GM20431 (cell line): ENCODE data around the gene DNER.
"Not testable (repeated sequence)": the region's sequence is repeated elsewhere in the genome, so short reads cannot be mapped to it uniquely, and the experiment has no call there.

Source experiments
- in situ Hi-C: fragments of 300-500 bp; cut with MseI, MboI; formaldehyde crosslinking; loops from one replicate; pipeline ENCODE4 v1.15.0; 2020; ENCODE audit warnings: low sequenced_read_pairs; ENCODE audit not compliant: unreplicated experiment

DNER gene

GRCh38 chr2:229718057-229718456 lies 3.7 kb upstream of the DNER start:
- in situ Hi-C loops: no loop called here

DNA sequence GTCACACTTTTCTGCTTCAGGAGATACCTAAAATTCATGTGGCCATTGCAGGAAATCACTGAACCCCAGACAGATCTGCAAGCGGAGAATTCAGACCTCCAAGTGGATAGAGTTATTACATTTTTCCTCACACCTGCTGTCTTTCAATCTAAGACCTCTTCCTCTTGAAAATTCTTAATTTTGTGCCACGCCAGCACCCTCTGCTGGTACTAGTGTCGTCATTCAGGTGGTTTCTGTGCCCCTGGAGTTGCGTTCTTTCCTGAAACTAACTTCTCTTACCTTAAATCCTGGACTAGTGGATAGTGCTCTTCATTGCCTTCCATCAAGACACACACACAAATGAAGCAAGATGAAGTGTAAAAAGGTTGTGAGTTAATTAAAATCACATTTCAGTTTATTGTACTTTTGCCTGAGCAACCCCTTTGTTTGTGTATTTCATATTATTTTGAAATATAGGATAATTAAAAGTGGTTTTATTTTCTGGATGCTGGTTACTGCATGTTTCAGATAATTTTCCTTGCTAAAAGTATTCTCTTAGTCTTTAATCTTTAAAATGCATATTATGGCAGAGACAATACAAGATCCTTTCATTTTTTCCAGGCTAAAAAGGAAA lies 1.6 kb upstream of the DNER start:
- in situ Hi-C loops: no loop called here

GRCh38 chr2:229714736-229715541 lies 584 bp upstream of the DNER start:
- in situ Hi-C loops: no loop called here

DNA sequence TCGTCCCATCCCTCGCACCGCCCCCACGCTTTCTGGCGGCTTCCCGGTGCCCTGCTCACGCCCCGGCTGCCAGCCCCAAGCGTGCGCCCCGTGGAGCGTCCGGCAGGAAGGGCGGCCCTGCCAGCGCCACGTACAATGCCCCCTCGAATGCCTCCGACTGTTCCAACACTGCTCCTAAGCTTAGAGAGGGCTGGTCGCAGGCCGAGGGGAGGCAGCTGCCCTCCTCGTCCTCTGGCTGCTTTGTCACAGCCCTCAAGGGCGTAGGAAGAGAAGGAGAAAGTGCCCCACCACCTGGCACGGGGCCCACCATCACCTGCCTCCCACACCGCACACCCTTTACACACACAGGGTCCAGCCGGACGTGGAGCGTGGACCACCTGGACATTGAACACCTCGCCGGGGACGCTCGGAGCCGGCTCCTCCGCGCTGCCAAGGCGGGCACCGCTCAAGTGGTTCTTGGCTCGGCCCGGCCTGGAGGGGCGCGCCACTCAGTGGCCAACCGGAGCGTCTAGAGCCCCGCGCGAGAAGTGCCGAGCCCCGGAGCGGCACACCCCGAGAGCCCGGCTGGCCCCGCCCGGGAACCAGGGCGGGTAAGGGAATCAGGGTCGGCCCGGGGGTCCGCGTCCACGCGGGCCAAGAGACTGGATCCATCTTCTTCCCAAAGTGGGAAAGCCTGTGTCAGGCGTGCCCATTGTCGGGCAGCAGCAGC lies 830 bp downstream of the DNER start:
- in situ Hi-C loops: no loop called here

GRCh38 chr2:229712136-229712535 lies 2.2 kb downstream of the DNER start:
- in situ Hi-C loops: no loop called here

DNA sequence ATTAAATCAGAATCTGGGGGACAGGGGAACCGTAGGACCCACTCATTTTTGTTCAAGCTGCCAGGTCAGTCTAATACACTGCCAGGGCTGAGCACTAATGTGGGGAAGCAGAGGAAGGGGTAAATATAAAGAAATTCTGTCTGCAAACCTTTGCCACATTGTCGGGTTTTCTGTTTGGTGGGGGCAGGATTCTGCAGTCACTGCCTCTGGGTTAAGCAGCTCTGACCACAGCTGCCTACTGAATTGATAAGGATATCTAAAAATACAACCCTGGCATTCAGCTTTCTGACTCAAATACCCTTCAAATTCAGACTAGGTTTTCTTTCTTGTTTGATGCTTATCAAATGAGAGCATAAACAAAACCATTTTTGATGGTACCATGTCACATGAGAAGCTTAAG lies 6.0 kb downstream of the DNER start:
- in situ Hi-C loops: no loop called here

DNA sequence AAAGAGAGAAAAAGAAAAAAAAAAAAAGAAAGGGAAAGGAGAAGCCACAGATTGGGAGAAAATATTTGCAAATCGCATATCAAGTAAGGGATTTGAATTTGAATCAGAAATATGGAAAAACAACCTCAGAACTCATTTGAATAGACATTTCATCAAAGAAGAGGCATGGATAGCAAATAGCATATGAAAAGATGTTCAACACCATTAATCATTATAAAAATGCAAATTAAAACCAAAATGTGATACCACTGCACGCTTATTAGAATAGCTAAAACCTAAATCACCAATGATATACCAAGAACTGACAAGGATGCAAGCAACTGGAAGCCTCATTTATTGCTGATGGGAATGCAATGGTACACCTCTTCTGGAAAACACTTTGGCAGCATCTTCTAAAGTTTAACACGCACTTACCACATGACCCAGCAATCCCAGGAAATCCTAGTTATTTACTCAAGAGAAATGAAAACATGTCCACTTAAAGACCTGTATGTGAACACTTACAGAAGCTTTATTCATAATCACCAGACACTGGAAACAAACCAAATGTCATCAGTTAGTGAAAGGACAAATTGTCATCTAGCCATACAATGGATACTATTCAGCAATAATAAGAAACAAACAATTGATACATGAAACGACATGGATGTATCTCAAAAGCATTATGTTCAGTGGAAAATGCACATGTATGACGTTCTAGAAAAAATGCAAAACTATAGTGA lies 10.3 kb downstream of the DNER start:
- in situ Hi-C loops: no loop called here

- in situ Hi-C loops: no loop called here
Observed at GRCh38 chr2:229701716-229702115, 12.6 kb downstream of the DNER start.

DNA sequence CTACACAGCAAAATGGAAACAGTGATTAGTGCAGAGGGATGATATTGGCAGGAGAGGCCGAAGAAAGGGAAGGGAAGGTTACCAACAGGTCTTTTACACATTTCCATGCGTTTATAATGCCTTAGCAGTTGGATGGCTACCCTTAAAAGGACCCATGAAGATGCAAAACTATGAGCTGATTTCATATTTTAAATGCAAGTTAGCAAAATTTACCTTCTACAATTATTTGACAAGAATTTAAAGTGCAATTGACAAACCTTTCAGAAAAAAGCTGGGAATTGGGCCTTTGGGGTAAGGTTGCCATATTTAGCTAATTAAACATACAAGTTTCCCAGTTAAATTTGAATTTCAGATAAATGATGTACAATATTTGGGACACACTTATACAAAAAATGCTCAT lies 13.3 kb downstream of the DNER start:
- in situ Hi-C loops: no loop called here

- in situ Hi-C loops: no loop called here
Observed at GRCh38 chr2:229695961-229696360, 18.4 kb downstream of the DNER start.

GRCh38 chr2:229693845-229694244 lies 20.5 kb downstream of the DNER start:
- in situ Hi-C loops: not testable (repeated sequence)

- in situ Hi-C loops: no loop called here
Observed at GRCh38 chr2:229691631-229692030, 22.7 kb downstream of the DNER start.

- in situ Hi-C loops: no loop called here
Observed at GRCh38 chr2:229689307-229689839, 25.0 kb downstream of the DNER start.

GRCh38 chr2:229688141-229688540 lies 26.2 kb downstream of the DNER start:
- in situ Hi-C loops: no loop called here

- in situ Hi-C loops: no loop called here
Observed at GRCh38 chr2:229686122-229686919, 28.0 kb downstream of the DNER start.

- in situ Hi-C loops: no loop called here
Observed at GRCh38 chr2:229684942-229685562, 29.3 kb downstream of the DNER start.

GRCh38 chr2:229679393-229680125 lies 34.8 kb downstream of the DNER start:
- in situ Hi-C loops: no loop called here

DNA sequence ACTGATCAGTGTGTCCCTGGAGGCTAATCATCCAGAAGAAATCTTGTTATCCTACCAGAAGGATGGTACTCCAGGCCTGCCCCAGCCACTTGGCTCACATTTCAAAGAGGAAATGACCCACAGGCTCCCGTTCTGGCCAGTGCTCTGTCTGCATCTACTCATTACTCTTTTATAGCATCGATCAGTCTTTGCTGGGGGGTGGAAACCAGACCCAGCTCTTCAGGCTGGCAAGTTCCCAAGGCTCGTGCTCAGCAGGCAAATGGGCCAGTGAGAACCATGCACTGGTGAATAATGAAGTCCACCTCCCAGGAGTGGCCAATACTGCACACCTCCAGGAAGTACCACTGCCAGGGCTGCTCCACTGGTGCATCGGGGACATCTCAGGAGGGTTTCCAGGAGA lies 38.8 kb downstream of the DNER start:
- in situ Hi-C loops: no loop called here
